HCT116 (cell line): ENCODE measurements around the gene LY9. TPM values are rescaled to one million over a fixed set of nuclear protein-coding genes. Genes with fewer than 3 reads are reported as not detected.
"Not testable (repeated sequence)": the region's sequence is repeated elsewhere in the genome, so short reads cannot be mapped to it uniquely, and the experiment has no call there.

Experiments
- ATAC-seq: fragments of 200-7000 bp; cut with Tn5 transposase; 2 replicates; pipeline ENCODE4 v1.9.1; 2020; ENCODE audit warnings: mild to moderate bottlenecking, moderate library complexity
- BruUV-seq: library from RNA; stranded (reverse); fragments of 400-500 nt; replicated peaks from 2 replicates; lab custom pipeline; 2021; lab: Mats Ljungman, UMichigan
- CTCF ChIA-PET: fragments of 300-600 bp; sonication (Branson Sonifier 250); formaldehyde crosslinking; loops from one replicate; lab custom pipeline; 2021; ENCODE audit warnings: antibody characterized with exemption; lab: Charles Lee
- POLR2A ChIA-PET: fragments of 300-600, 350-600 bp; sonication (Branson Sonifier 250); formaldehyde crosslinking; loops from one replicate; lab custom pipeline; 2021; ENCODE audit warnings: antibody characterized with exemption; lab: Charles Lee
- RAD21 ChIA-PET, 2 experiments: fragments of 300-600 bp; sonication (Branson Sonifier 250); formaldehyde crosslinking; loops; one replicate each; lab custom pipeline; 2023; ENCODE audit warnings: low total read pairs in 2 of 2; ENCODE audit not compliant: uncharacterized antibody in 2 of 2, unreplicated experiment in 2 of 2, low non-redundant PET in 1 of 2; lab: Charles Lee
- DNase-seq: peaks from one replicate; pipeline ENCODE4 v3.0.0-alpha.2; 2010; ENCODE audit warnings: low read depth, low spot score
- H2AFZ ChIP-seq: fragments of 200-600 bp; shearing (Covaris generic), sonication (generic); 2 replicates; pipeline ENCODE4 v1.6.1; 2017; ENCODE audit warnings: low read depth, mixed run types, mixed read lengths, antibody characterized with exemption, low read length; ENCODE audit not compliant: poor library complexity, severe bottlenecking
- H3K27ac ChIP-seq: 2 replicates; pipeline ENCODE4 v1.5.1; 2012; ENCODE audit warnings: low read depth, low read length
- H3K27me3 ChIP-seq: fragments of 200-600 bp; sonication (generic); 2 replicates; pipeline ENCODE4 v1.6.1; 2016; ENCODE audit warnings: mixed run types, low read length, mixed read lengths; ENCODE audit not compliant: insufficient read depth
- H3K36me3 ChIP-seq, 2 experiments: fragments of 200-500 bp in 1 of 2; fragments of 200-600 bp in 1 of 2; sonication (Bioruptor generic) in 1 of 2; sonication (generic) in 1 of 2; 2 replicates each; pipeline versions ENCODE4 v1.5.1 to v1.6.1; 2014 to 2016; ENCODE audit warnings: low read length in 2 of 2, inconsistent platforms in 1 of 2, mixed read lengths in 1 of 2, mixed run types in 1 of 2; ENCODE audit not compliant: insufficient read depth in 2 of 2, control insufficient read depth in 1 of 2
- H3K4me1 ChIP-seq, 2 experiments: fragments of 200-600 bp in 1 of 2; sonication (generic) in 1 of 2; 2 replicates each; pipeline versions ENCODE4 v1.5.1 to v1.6.1; 2012 to 2017; ENCODE audit warnings: low read length in 2 of 2, inconsistent platforms in 1 of 2, mild to moderate bottlenecking in 1 of 2, mixed read lengths in 1 of 2, mixed run types in 1 of 2, moderate library complexity in 1 of 2; ENCODE audit not compliant: insufficient read depth in 2 of 2, control insufficient read depth in 1 of 2
- H3K4me2 ChIP-seq: fragments of 200-600 bp; sonication (generic); 2 replicates; pipeline ENCODE4 v1.6.1; 2017; ENCODE audit warnings: mixed run types, low read length, mixed read lengths
- H3K4me3 ChIP-seq, 2 experiments: fragments of 200-600 bp in 1 of 2; sonication (generic) in 1 of 2; replicated peaks in 1 of 2; 2 replicates each; pipeline ENCODE4 v1.5.1; 2011 to 2016; ENCODE audit warnings: low read length in 2 of 2, control low read depth in 1 of 2, low read depth in 1 of 2, mild to moderate bottlenecking in 1 of 2, mixed read lengths in 1 of 2, mixed run types in 1 of 2
- H3K79me2 ChIP-seq: fragments of 200-600 bp; sonication (generic); 2 replicates; pipeline ENCODE4 v1.6.1; 2017; ENCODE audit warnings: mild to moderate bottlenecking, mixed run types, low read length, moderate library complexity, mixed read lengths; ENCODE audit not compliant: insufficient read depth
- H3K9ac ChIP-seq: fragments of 200-600 bp; sonication (generic); 2 replicates; pipeline ENCODE4 v1.6.1; 2016; ENCODE audit warnings: low read length, mixed read lengths
- H3K9me2 ChIP-seq: fragments of 200-600 bp; sonication (generic), shearing (Covaris generic); 2 replicates; pipeline ENCODE4 v1.6.1; 2017; ENCODE audit warnings: mixed run types, mild to moderate bottlenecking, moderate library complexity; ENCODE audit not compliant: insufficient read depth
- H3K9me3 ChIP-seq, 2 experiments: fragments of 200-500 bp in 1 of 2; fragments of 200-600 bp in 1 of 2; sonication (Bioruptor generic) in 1 of 2; sonication (generic) in 1 of 2; 2 replicates each; pipeline ENCODE4 v1.6.1; 2014 to 2017; ENCODE audit warnings: low read length in 2 of 2, mixed read lengths in 2 of 2, inconsistent platforms in 1 of 2, low read depth in 1 of 2, mild to moderate bottlenecking in 1 of 2, mixed run types in 1 of 2, moderate library complexity in 1 of 2; ENCODE audit not compliant: control insufficient read depth in 1 of 2, insufficient read depth in 1 of 2
- H4K20me1 ChIP-seq: fragments of 200-600 bp; sonication (generic), shearing (Covaris generic); 2 replicates; pipeline ENCODE4 v1.6.1; 2017; ENCODE audit warnings: mixed run types, mild to moderate bottlenecking, moderate library complexity; ENCODE audit not compliant: insufficient read depth
- CEBPB ChIP-seq: IDR thresholded peaks from 2 replicates; pipeline ENCODE4 v1.6.1; 2012; ENCODE audit warnings: low read depth
- EGR1 ChIP-seq: IDR thresholded peaks from 2 replicates; pipeline ENCODE4 v1.6.1; 2012; ENCODE audit warnings: low read depth
- EZH2 ChIP-seq: fragments of 200-600 bp; sonication (generic); IDR thresholded peaks from 2 replicates; pipeline ENCODE4 v1.6.1; 2017; ENCODE audit warnings: antibody characterized with exemption, mixed run types
- EZH2phosphoT487 ChIP-seq: fragments of 200-600 bp; IDR thresholded peaks from 2 replicates; pipeline ENCODE4 v1.6.1; 2018; ENCODE audit warnings: antibody characterized with exemption, borderline replicate concordance
- FOSL1 ChIP-seq: IDR thresholded peaks from 2 replicates; pipeline ENCODE4 v1.6.1; 2012; ENCODE audit warnings: low read depth
- MAX ChIP-seq: IDR thresholded peaks from 2 replicates; pipeline ENCODE4 v1.6.1; 2012
- POLR2A ChIP-seq: IDR thresholded peaks from 2 replicates; pipeline ENCODE4 v1.7.0; 2011; ENCODE audit warnings: borderline replicate concordance; ENCODE audit not compliant: insufficient read depth, insufficient read length; ENCODE audit errors: extremely low read depth
- POLR2AphosphoS5 ChIP-seq: IDR thresholded peaks from 2 replicates; pipeline ENCODE4 v1.6.1; 2011; ENCODE audit warnings: mild to moderate bottlenecking, low read depth, low read length, moderate library complexity
- RAD21 ChIP-seq: IDR thresholded peaks from 2 replicates; pipeline ENCODE4 v1.6.1; 2012; ENCODE audit warnings: low read depth, mild to moderate bottlenecking
- SIN3A ChIP-seq: IDR thresholded peaks from 2 replicates; pipeline ENCODE4 v1.6.1; 2012; ENCODE audit warnings: low read depth
- SP1 ChIP-seq: IDR thresholded peaks from 2 replicates; pipeline ENCODE4 v1.6.1; 2012; ENCODE audit warnings: low read depth
- SRF ChIP-seq: IDR thresholded peaks from 2 replicates; pipeline ENCODE4 v1.6.1; 2012; ENCODE audit warnings: low read depth
- TCF7L2 ChIP-seq: IDR thresholded peaks from 2 replicates; pipeline ENCODE4 v1.7.0; 2011; ENCODE audit warnings: borderline replicate concordance, inconsistent platforms; ENCODE audit not compliant: insufficient read depth, insufficient read length; ENCODE audit errors: extremely low read depth
- YY1 ChIP-seq: IDR thresholded peaks from 2 replicates; pipeline ENCODE4 v1.6.1; 2011; ENCODE audit warnings: low read length, low read depth, moderate library complexity, mild to moderate bottlenecking; ENCODE audit not compliant: insufficient replicate concordance; ENCODE audit errors: extremely low read depth
- intact Hi-C: fragments of 100-400 bp; cut with micrococcal nuclease; formaldehyde crosslinking; loops from 2 replicates; pipeline ENCODE4 v1.10.0; 2022
- total RNA-seq: library from RNA; stranded (reverse); gene quantifications from one replicate; pipeline ENCODE4 v1.2.1, GENCODE V29; 2021; ENCODE audit not compliant: unreplicated experiment
- TF ChIP-seq, protein P1 (sequence below): IDR thresholded peaks from 2 replicates; pipeline ENCODE4 v1.6.1; 2012
- TF ChIP-seq, protein P2 (sequence below), 3 experiments: fragments of 200-600 bp in 1 of 3; sonication (generic) in 1 of 3; IDR thresholded peaks in 2 of 3; conservative IDR thresholded peaks in 1 of 3; 2 replicates each; pipeline ENCODE4 v1.5.1; 2012 to 2017; ENCODE audit warnings: low read depth in 2 of 3, low read length in 2 of 3, antibody characterized with exemption in 1 of 3, borderline replicate concordance in 1 of 3, control low read depth in 1 of 3, mild to moderate bottlenecking in 1 of 3, mixed read lengths in 1 of 3, mixed run types in 1 of 3, moderate library complexity in 1 of 3; ENCODE audit not compliant: insufficient read depth in 1 of 3

Gene LY9
- total RNA-seq, 1 experiment from 2014 or later, result 0.22 TPM

- H3K9me2 ChIP-seq, result no peaks in the 10 kb centered on the region
- H3K79me2 ChIP-seq, result no peaks in the 10 kb centered on the region
- ChIA-PET CTCF (no interaction called here), RAD21 (no interaction called here), POLR2A (no interaction called here)
- H3K4me1 ChIP-seq, result no peaks in the 10 kb centered on the region
- H3K36me3 ChIP-seq, result no peaks in the 10 kb centered on the region
- no peak overlapping the region for H2AFZ ChIP-seq
- no peak overlapping the region for H3K27ac ChIP-seq
- no TSS peak for BruUV-seq
- H3K9ac ChIP-seq, result no peak overlapping the region
- intact Hi-C loops, result no loop called here
- H3K4me3 ChIP-seq, result no peak overlapping the region
- no peaks in the 10 kb centered on the region for H4K20me1 ChIP-seq
- ATAC-seq (no peak), DNase-seq (no peak)
- no peak overlapping the region for H3K4me2 ChIP-seq
- no peaks in the 10 kb centered on the region for H3K27me3 ChIP-seq
- no peaks in the 10 kb centered on the region for H3K9me3 ChIP-seq
- TF ChIP-seq TCF7L2 (no peak), POLR2AphosphoS5 (no peak), MAX (no peak), EZH2 (no peak), CEBPB (no peak), SP1 (no peak), RAD21 (no peak), SRF (no peak), YY1 (no peak), EGR1 (no peak), POLR2A (no peak), EZH2phosphoT487 (no peak), FOSL1 (no peak), SIN3A (no peak)
- TF ChIP-seq, protein P1, sequence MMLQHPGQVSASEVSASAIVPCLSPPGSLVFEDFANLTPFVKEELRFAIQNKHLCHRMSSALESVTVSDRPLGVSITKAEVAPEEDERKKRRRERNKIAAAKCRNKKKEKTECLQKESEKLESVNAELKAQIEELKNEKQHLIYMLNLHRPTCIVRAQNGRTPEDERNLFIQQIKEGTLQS, result no peak
- TF ChIP-seq, protein P2, sequence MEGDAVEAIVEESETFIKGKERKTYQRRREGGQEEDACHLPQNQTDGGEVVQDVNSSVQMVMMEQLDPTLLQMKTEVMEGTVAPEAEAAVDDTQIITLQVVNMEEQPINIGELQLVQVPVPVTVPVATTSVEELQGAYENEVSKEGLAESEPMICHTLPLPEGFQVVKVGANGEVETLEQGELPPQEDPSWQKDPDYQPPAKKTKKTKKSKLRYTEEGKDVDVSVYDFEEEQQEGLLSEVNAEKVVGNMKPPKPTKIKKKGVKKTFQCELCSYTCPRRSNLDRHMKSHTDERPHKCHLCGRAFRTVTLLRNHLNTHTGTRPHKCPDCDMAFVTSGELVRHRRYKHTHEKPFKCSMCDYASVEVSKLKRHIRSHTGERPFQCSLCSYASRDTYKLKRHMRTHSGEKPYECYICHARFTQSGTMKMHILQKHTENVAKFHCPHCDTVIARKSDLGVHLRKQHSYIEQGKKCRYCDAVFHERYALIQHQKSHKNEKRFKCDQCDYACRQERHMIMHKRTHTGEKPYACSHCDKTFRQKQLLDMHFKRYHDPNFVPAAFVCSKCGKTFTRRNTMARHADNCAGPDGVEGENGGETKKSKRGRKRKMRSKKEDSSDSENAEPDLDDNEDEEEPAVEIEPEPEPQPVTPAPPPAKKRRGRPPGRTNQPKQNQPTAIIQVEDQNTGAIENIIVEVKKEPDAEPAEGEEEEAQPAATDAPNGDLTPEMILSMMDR (IDR thresholded peaks at IDR 0.05 in 2 of 3, conservative IDR thresholded peaks at IDR 0.05 in 1 of 3; ENCODE audit: borderline replicate concordance in 1 of 3, insufficient read depth in 1 of 3, low read depth in 2 of 3, low read length in 2 of 3), result no peak
Measured at GRCh38 chr1:160866695-160867260, 70.8 kb downstream of the LY9 start.

DNA sequence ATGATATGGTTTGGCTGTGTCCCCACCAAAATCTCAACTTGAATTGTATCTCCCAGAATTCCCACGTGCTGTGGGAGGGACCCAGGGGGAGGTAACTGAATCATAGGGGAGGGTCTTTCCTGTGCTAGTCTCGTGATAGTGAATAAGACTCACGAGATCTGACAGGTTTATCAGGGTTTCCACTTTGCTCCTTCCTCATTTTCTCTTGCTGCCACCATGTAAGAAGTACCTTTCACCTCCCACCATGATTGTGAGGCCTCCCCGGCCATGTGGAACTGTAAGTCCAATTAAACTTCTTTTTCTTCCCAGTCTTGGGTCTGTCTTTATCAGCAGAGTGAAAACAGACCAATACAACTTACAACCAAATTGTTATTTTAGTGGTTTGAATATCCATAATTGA is 71.7 kb downstream of the LY9 start:
- H3K4me1 ChIP-seq, H2AFZ ChIP-seq, DNase-seq, H3K27me3 ChIP-seq, H3K27ac ChIP-seq, POLR2A ChIA-PET, H3K4me2 ChIP-seq, H3K4me3 ChIP-seq, H3K9me2 ChIP-seq, BruUV-seq, H3K9me3 ChIP-seq, H4K20me1 ChIP-seq, RAD21 ChIA-PET, H3K36me3 ChIP-seq, CTCF ChIA-PET, H3K79me2 ChIP-seq, ATAC-seq, H3K9ac ChIP-seq: not testable (repeated sequence)
- intact Hi-C loops, result loop anchor here (2.0 kb wide), 1 partner anchor 19 kb away; no protein-coding TSS in a partner anchor
